Nephron (organoid): ENCODE data around the gene TMEM121.

Experiments
- H3K27ac Mint-ChIP-seq, 3 experiments: 2 replicates each; pipeline ENCODE4 v1.8.0; 2020; ENCODE audit warnings: mixed read lengths in 3 of 3, mild to moderate bottlenecking in 2 of 3, moderate library complexity in 1 of 3
- H3K27me3 Mint-ChIP-seq: 2 replicates; pipeline ENCODE4 v1.8.0; 2021; ENCODE audit warnings: low read depth, mild to moderate bottlenecking, moderate library complexity, mixed read lengths
- H3K36me3 Mint-ChIP-seq: 2 replicates; pipeline ENCODE4 v1.8.0; 2020; ENCODE audit warnings: low read depth, mixed read lengths
- H3K4me1 Mint-ChIP-seq: 2 replicates; pipeline ENCODE4 v1.8.0; 2020; ENCODE audit warnings: mixed read lengths
- H3K4me3 Mint-ChIP-seq, 3 experiments: 2 replicates each; pipeline ENCODE4 v1.8.0; 2020; ENCODE audit warnings: mild to moderate bottlenecking in 3 of 3, mixed read lengths in 3 of 3, moderate library complexity in 2 of 3
- H3K9me3 Mint-ChIP-seq: 2 replicates; pipeline ENCODE4 v1.8.0; 2020; ENCODE audit warnings: mixed read lengths
- CTCF ChIP-seq, 3 experiments: fragments of 200-600 bp; sonication (generic); IDR thresholded peaks; one replicate each; pipeline ENCODE4 v1.5.0; 2021; ENCODE audit warnings: antibody characterized with exemption in 3 of 3; ENCODE audit not compliant: unreplicated experiment in 3 of 3

The TMEM121 gene

GRCh38 chr14:105497671-105498429, 28.5 kb upstream of the TMEM121 start:
- H3K9me3 Mint-ChIP-seq: no peaks in the 10 kb centered on the region
- H3K27me3 Mint-ChIP-seq: no peaks in the 10 kb centered on the region
- H3K27ac Mint-ChIP-seq: no peak overlapping the region
- TF ChIP-seq CTCF (IDR thresholded peaks at IDR 0.05; ENCODE audit: unreplicated experiment in 3 of 3): no peak
- no peaks in the 10 kb centered on the region for H3K36me3 Mint-ChIP-seq
- H3K4me1 Mint-ChIP-seq: no peaks in the 10 kb centered on the region
- H3K4me3 Mint-ChIP-seq: no peak overlapping the region

GRCh38 chr14:105498430-105499255, 27.7 kb upstream of the TMEM121 start:
- Mint-ChIP-seq H3K27me3 (no peaks in the 10 kb centered on the region), H3K9me3 (no peaks in the 10 kb centered on the region), H3K4me1 (no peaks in the 10 kb centered on the region), H3K36me3 (no peaks in the 10 kb centered on the region), H3K4me3 (no peak overlapping the region), H3K27ac (no peak overlapping the region)
- TF ChIP-seq CTCF (IDR thresholded peaks at IDR 0.05; ENCODE audit: unreplicated experiment in 3 of 3): no peak

GRCh38 chr14:105499256-105500035, 26.9 kb upstream of the TMEM121 start:
- Mint-ChIP-seq H3K9me3 (no peaks in the 10 kb centered on the region), H3K27ac (no peak overlapping the region), H3K4me1 (no peaks in the 10 kb centered on the region), H3K4me3 (no peak overlapping the region), H3K36me3 (no peaks in the 10 kb centered on the region), H3K27me3 (no peaks in the 10 kb centered on the region)
- no peak for TF ChIP-seq CTCF (IDR thresholded peaks at IDR 0.05; ENCODE audit: unreplicated experiment in 3 of 3)

GRCh38 chr14:105500036-105500725, 26.2 kb upstream of the TMEM121 start:
- H3K27me3 Mint-ChIP-seq: no peaks in the 10 kb centered on the region
- no peak overlapping the region for H3K4me3 Mint-ChIP-seq
- no peak for TF ChIP-seq CTCF (IDR thresholded peaks at IDR 0.05; ENCODE audit: unreplicated experiment in 3 of 3)
- H3K27ac Mint-ChIP-seq: no peak overlapping the region
- H3K36me3 Mint-ChIP-seq: no peaks in the 10 kb centered on the region
- no peaks in the 10 kb centered on the region for H3K4me1 Mint-ChIP-seq
- no peaks in the 10 kb centered on the region for H3K9me3 Mint-ChIP-seq

GRCh38 chr14:105500726-105501101, 25.7 kb upstream of the TMEM121 start:
- no peaks in the 10 kb centered on the region for H3K36me3 Mint-ChIP-seq
- H3K27ac Mint-ChIP-seq: no peak overlapping the region
- TF ChIP-seq CTCF (IDR thresholded peaks at IDR 0.05; ENCODE audit: unreplicated experiment in 3 of 3): no peak
- H3K4me3 Mint-ChIP-seq: no peak overlapping the region
- no peaks in the 10 kb centered on the region for H3K4me1 Mint-ChIP-seq
- H3K27me3 Mint-ChIP-seq: no peaks in the 10 kb centered on the region
- no peaks in the 10 kb centered on the region for H3K9me3 Mint-ChIP-seq
